ENCODE results near the gene NFIX. TPM values are rescaled to one million over a fixed set of nuclear protein-coding genes. Genes with fewer than 3 reads are reported as not detected.
A peak's percentile ranks its signal among the peaks of the same experiment; 100 is the strongest.

Gene NFIX
- total and polyA plus RNA-seq, 9 of the 15 experiments (the other 6 are each of a cell fraction or from before 2014, with no cell fraction given): 0.28 to 26.8 (median 5.4) TPM

DNA sequence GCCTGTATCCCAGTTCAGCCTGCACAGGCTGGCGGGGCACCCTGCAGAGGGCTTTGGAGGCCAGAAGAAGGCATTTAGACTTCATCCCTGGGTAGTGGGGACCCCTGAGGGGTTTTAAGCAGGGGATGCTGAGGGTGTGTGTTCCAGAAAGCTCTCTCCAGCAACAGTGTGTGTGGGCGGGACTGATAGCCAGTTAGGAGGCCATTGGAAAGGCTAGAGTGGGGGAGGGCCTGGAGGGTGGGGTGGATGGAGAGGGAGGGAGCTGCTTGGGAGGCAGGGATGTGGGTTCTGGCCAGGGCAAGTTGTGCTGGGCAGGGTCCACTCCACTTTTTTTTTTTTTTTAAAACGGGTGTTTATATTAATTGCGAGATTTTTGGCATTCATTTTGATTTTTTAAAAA, 79.1 kb downstream of the NFIX start:
- Histone ChIP-seq H4K20me1 (replicated peaks; ENCODE audit: control insufficient read depth, insufficient read depth, low read length) (no peaks in the 10 kb centered on the region), H3K4me1 (replicated peaks in 1 of 2; ENCODE audit: control insufficient read depth in 2 of 2, insufficient read depth in 2 of 2, low read length in 2 of 2) (peaks cover 38 to 80% of the 10 kb centered on the region in 2 experiments), H3K27ac (ENCODE audit: extremely low read depth, low read depth, low read length) (no peak overlapping the region), H3K4me2 (ENCODE audit: insufficient read depth, low read length) (no peak overlapping the region), H3K9me1 (ENCODE audit: control insufficient read depth, insufficient read depth, low read length) (peaks cover under 1% of the 10 kb centered on the region), H3K27me3 (ENCODE audit: control insufficient read depth in 2 of 2, insufficient read depth in 2 of 2, low read length in 2 of 2) (no peaks in the 10 kb centered on the region), H3K79me2 (ENCODE audit: control insufficient read depth, insufficient read depth, low read length) (peaks cover 15% of the 10 kb centered on the region; the same call in 2 of the 3 replicates), H3K36me3 (ENCODE audit: control insufficient read depth, insufficient read depth, low read length) (peaks cover 39% of the 10 kb centered on the region; the same call in 2 of the 3 replicates), H3K9ac (ENCODE audit: insufficient read depth in 1 of 2, low read depth in 2 of 2, low read length in 2 of 2) (peak overlapping the region in 1 of 2 experiments; percentile 33; a peak in 1 of 4 replicates), H3K9me3 (replicated peaks; ENCODE audit: control insufficient read depth, insufficient read depth, low read depth, low read length) (no peaks in the 10 kb centered on the region), H3K4me3 (no peak overlapping the region), H2AFZ (ENCODE audit: low read depth, low read length) (no peak overlapping the region)
- FAIRE-seq (peak; percentile 76), ATAC-seq (no peak), DNase-seq (ENCODE audit: extremely low read depth in 1 of 4, low spot score in 3 of 4) (peak; percentile 38 to 56 (median 44))
- ChIA-PET CTCF (ENCODE audit: low intra/inter-chr PET ratio) (interaction anchor here (0.6 kb wide), 1 partner anchor 20 kb away, joined by 3 read pairs; no protein-coding TSS in a partner anchor), POLR2A (interaction anchor here (0.6 to 1.5 kb wide), 2 partner anchors 16 to 191 kb away, joined by 3 to 4 read pairs; no protein-coding TSS in a partner anchor)
- intact Hi-C loops (cut with micrococcal nuclease) (no loop called here), in situ Hi-C loops (cut with MboI) (no loop called here)
- TF ChIP-seq MYC (IDR thresholded peaks at IDR 0.05; ENCODE audit: low read depth, low read length) (no peak), MYC (CRISPR knock-in tag; IDR thresholded peaks at IDR 0.05; ENCODE audit: borderline replicate concordance, low read depth) (no peak), EGR1 (conservative IDR thresholded peaks at IDR 0.05) (peak; percentile 80)
- no TSS peak for BruUV-seq (replicated peaks)
- 82% methylated on average over 2 of the region's 4 CpGs for WGBS (ENCODE audit: insufficient coverage, low coverage, missing lambda C conversion rate)

DNA sequence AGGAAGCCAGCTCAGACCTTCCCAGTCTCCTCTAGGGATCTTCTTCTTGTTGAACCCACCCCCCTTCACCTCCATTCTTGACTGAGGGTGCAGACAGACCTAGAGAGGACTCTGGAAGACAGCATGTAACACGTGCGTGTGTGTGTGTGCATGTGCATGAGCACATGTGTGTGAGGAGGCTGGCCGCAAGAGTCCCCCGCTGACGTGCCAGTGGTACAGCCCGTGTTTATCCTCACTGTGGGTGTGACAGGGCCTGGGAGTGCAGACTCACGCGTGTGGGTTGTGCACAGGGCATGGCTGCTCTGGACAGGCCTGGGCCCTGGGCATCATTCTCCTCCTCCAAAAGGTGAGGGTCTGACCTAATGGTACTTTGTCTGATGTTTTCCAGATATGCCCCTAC, 81.0 kb downstream of the NFIX start:
- peaks cover 42% of the 10 kb centered on the region; the same call in 2 of the 3 replicates for H3K36me3 ChIP-seq (ENCODE audit: control insufficient read depth, insufficient read depth, low read length)
- FAIRE-seq: no peak
- no peaks in the 10 kb centered on the region for H3K9me1 ChIP-seq (ENCODE audit: control insufficient read depth, insufficient read depth, low read length)
- H3K9ac ChIP-seq (ENCODE audit: insufficient read depth in 1 of 2, low read depth in 2 of 2, low read length in 2 of 2): peak overlapping the region in 1 of 2 experiments; percentile 81; a peak in 2 of 4 replicates
- no peaks in the 10 kb centered on the region for H4K20me1 ChIP-seq (replicated peaks; ENCODE audit: control insufficient read depth, insufficient read depth, low read length)
- intact Hi-C loops (cut with micrococcal nuclease): no loop called here
- POLR2A ChIA-PET: no interaction called here
- peaks cover 34 to 78% of the 10 kb centered on the region in 2 experiments for H3K4me1 ChIP-seq (replicated peaks in 1 of 2; ENCODE audit: control insufficient read depth in 2 of 2, insufficient read depth in 2 of 2, low read length in 2 of 2)
- in situ Hi-C loops (cut with MboI): no loop called here
- no peak overlapping the region for H3K27ac ChIP-seq (ENCODE audit: extremely low read depth, low read depth, low read length)
- no peaks in the 10 kb centered on the region for H3K27me3 ChIP-seq (ENCODE audit: control insufficient read depth in 2 of 2, insufficient read depth in 2 of 2, low read length in 2 of 2)
- BruUV-seq (replicated peaks): TSS peak; percentile 39
- H3K9me3 ChIP-seq (replicated peaks; ENCODE audit: control insufficient read depth, insufficient read depth, low read depth, low read length): no peaks in the 10 kb centered on the region
- TF ChIP-seq STAT5B (CRISPR knock-in tag; IDR thresholded peaks at IDR 0.05) (no peak), PRDM10 (IDR thresholded peaks at IDR 0.05; ENCODE audit: partially characterized antibody) (peak; percentile 93)
- no peak overlapping the region for H2AFZ ChIP-seq (ENCODE audit: low read depth, low read length)
- CTCF ChIA-PET (ENCODE audit: low intra/inter-chr PET ratio): no interaction called here
- no peak overlapping the region for H3K4me3 ChIP-seq
- H3K4me2 ChIP-seq (ENCODE audit: insufficient read depth, low read length): no peak overlapping the region
- WGBS (ENCODE audit: insufficient coverage, low coverage, missing lambda C conversion rate): 79% methylated on average over 8 of the region's 8 CpGs
- DNase-seq (ENCODE audit: extremely low read depth in 1 of 4, low spot score in 3 of 4): no peak
- ATAC-seq: no peak
- H3K79me2 ChIP-seq (ENCODE audit: control insufficient read depth, insufficient read depth, low read length): 0 out of 3 replicates have a peak, but pooled peaks cover 2% of the 10 kb centered on the region
